ENCODE measurements around the gene SDCBP2. TPM values are rescaled to one million over a fixed set of nuclear protein-coding genes. Genes with fewer than 3 reads are reported as not detected.

SDCBP2 gene
- total and polyA plus RNA-seq, 4 donors: 1.9 to 6.1 (median 4.7) TPM

GRCh38 chr20:1269235-1269634, 59.7 kb downstream of the SDCBP2 start (continued):
- no peak for TF ChIP-seq REST (IDR thresholded peaks at IDR 0.05)
- no peak for TF ChIP-seq MAX (IDR thresholded peaks at IDR 0.05)
- TF ChIP-seq FOXA1 (IDR thresholded peaks at IDR 0.05): no peak
- TF ChIP-seq SP1 (IDR thresholded peaks at IDR 0.05): no peak
- no peak for TF ChIP-seq FOXA2 (IDR thresholded peaks at IDR 0.05)
- no peak for TF ChIP-seq TAF1 (conservative IDR thresholded peaks at IDR 0.05)

- Histone ChIP-seq H3K36me3 (ENCODE audit: control insufficient read depth in 4 of 4, insufficient read depth in 3 of 4, low read depth in 1 of 4, low read length in 3 of 4) (no peaks in the 10 kb centered on the region), H3K27me3 (ENCODE audit: control insufficient read depth in 4 of 4, insufficient read depth in 4 of 4, low read length in 3 of 4) (peaks cover 0 to 7% (median 0%) of the 10 kb centered on the region in 4 donors), H3K4me3 (ENCODE audit: low read depth in 1 of 3, low read length in 3 of 3) (no peak overlapping the region), H3K9me3 (ENCODE audit: control insufficient read depth in 4 of 4, low read length in 3 of 4) (peaks cover 0 to 6% (median 0%) of the 10 kb centered on the region in 4 donors), H3K27ac (ENCODE audit: low read depth in 1 of 2, low read length in 2 of 2) (no peak overlapping the region), H3K4me1 (ENCODE audit: control insufficient read depth in 4 of 4, insufficient read depth in 4 of 4, low read length in 3 of 4) (peaks cover 0 to 7% (median 2%) of the 10 kb centered on the region in 4 donors), H3K9ac (ENCODE audit: low read depth in 1 of 2, low read length in 2 of 2) (no peak overlapping the region)
- no peak for DNase-seq (ENCODE audit: low spot score)
- 97% methylated on average over 3 of the region's 3 CpGs for WGBS
- TF ChIP-seq ZBTB33 (IDR thresholded peaks at IDR 0.05) (no peak), ATF3 (IDR thresholded peaks at IDR 0.05) (no peak), HNF4G (IDR thresholded peaks at IDR 0.05) (no peak), JUND (IDR thresholded peaks at IDR 0.05) (no peak), MAX (IDR thresholded peaks at IDR 0.05) (no peak), TAF1 (conservative IDR thresholded peaks at IDR 0.05) (no peak), RXRA (IDR thresholded peaks at IDR 0.05) (no peak), HNF4A (conservative IDR thresholded peaks at IDR 0.05) (no peak), NR2F2 (IDR thresholded peaks at IDR 0.05) (no peak), EGR1 (IDR thresholded peaks at IDR 0.05; ENCODE audit: low read depth in 2 of 2) (no peak), FOXA2 (IDR thresholded peaks at IDR 0.05) (no peak)
These were observed 61.0 kb downstream of the SDCBP2 start for GRCh38 chr20:1267809-1268374.

GRCh38 chr20:1267161-1267560, 61.8 kb downstream of the SDCBP2 start:
- Histone ChIP-seq H3K4me1 (ENCODE audit: control insufficient read depth in 4 of 4, insufficient read depth in 4 of 4, low read length in 3 of 4) (peaks cover 0 to 7% (median 2%) of the 10 kb centered on the region in 4 donors), H3K9me3 (ENCODE audit: control insufficient read depth in 4 of 4, low read length in 3 of 4) (peaks cover 0 to 11% (median 1%) of the 10 kb centered on the region in 4 donors), H3K9ac (ENCODE audit: low read depth in 1 of 2, low read length in 2 of 2) (no peak overlapping the region), H3K27ac (ENCODE audit: low read depth in 1 of 2, low read length in 2 of 2) (no peak overlapping the region), H3K4me3 (ENCODE audit: low read depth in 1 of 3, low read length in 3 of 3) (no peak overlapping the region), H3K27me3 (ENCODE audit: control insufficient read depth in 4 of 4, insufficient read depth in 4 of 4, low read length in 3 of 4) (peaks cover 0 to 7% (median 0%) of the 10 kb centered on the region in 4 donors), H3K36me3 (ENCODE audit: control insufficient read depth in 4 of 4, insufficient read depth in 3 of 4, low read depth in 1 of 4, low read length in 3 of 4) (no peaks in the 10 kb centered on the region)
- 87% methylated on average over 8 of the region's 8 CpGs for WGBS
- TF ChIP-seq YY1 (IDR thresholded peaks at IDR 0.05) (no peak), FOXA2 (IDR thresholded peaks at IDR 0.05) (no peak), EGR1 (IDR thresholded peaks at IDR 0.05; ENCODE audit: low read depth in 2 of 2) (no peak), ZBTB33 (IDR thresholded peaks at IDR 0.05) (no peak), RAD21 (IDR thresholded peaks at IDR 0.05) (no peak), TAF1 (conservative IDR thresholded peaks at IDR 0.05) (no peak), CTCF (IDR thresholded peaks at IDR 0.05; ENCODE audit: low read depth, low read length, missing input control) (no peak), HNF4A (conservative IDR thresholded peaks at IDR 0.05) (no peak), MAX (IDR thresholded peaks at IDR 0.05) (no peak), RXRA (IDR thresholded peaks at IDR 0.05) (no peak), JUND (IDR thresholded peaks at IDR 0.05) (no peak), GABPA (IDR thresholded peaks at IDR 0.05 in 1 of 2, conservative IDR thresholded peaks at IDR 0.05 in 1 of 2) (no peak), ATF3 (IDR thresholded peaks at IDR 0.05) (no peak)
- no peak for DNase-seq (ENCODE audit: low spot score)
